Activated gamma-delta T cell (primary cell): Measurements from ENCODE around the gene FAM180A.

ENCODE experiments used
- DNase-seq: peaks from one replicate; lab custom pipeline; 2025; lab: John Stamatoyannopoulos, UW

FAM180A gene

GRCh38 chr7:135771961-135772638, 23.5 kb upstream of the FAM180A start:
- DNase-seq = no peak

- DNase-seq = no peak
Measured at GRCh38 chr7:135771051-135771450, 22.4 kb upstream of the FAM180A start.

GRCh38 chr7:135770139-135770710, 21.6 kb upstream of the FAM180A start:
- DNase-seq = no peak

DNA sequence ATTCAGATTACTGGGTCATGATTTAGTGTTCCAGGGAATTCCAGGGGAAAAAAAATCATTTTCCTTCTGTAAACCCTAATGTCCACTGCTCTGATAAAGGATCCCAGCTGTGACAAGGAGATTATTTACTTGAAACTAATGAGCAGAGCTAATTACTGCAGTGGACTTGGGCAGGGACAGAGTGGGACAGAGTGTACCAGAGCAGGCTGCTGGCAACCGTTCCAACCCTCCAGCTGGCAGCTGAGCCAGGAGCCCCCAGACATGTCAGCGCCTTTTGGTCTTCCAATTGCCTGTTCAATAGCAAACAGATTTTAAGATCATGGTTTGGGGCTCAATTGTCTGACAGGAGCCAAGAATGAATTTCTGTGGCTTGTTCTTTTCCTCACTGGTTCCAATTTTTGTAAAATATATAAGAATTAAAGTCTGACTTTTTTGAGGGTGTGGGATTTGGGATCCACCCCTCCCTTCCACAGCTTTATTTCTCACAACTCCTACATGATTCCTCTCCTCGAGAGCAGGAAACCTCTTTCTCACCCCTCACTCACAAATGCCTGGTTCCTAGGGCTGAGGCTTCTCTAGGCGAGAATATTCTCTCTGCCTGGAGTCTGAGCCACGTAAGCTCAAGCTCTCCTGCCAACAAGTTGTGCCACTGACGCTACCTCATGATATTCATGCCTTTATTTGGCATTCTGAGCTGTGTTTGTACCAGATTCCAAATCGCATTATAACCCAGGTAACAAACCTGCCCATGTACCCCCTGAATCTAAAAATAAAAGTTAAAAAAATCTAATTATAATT, 20.6 kb upstream of the FAM180A start:
- DNase-seq = no peak

DNA sequence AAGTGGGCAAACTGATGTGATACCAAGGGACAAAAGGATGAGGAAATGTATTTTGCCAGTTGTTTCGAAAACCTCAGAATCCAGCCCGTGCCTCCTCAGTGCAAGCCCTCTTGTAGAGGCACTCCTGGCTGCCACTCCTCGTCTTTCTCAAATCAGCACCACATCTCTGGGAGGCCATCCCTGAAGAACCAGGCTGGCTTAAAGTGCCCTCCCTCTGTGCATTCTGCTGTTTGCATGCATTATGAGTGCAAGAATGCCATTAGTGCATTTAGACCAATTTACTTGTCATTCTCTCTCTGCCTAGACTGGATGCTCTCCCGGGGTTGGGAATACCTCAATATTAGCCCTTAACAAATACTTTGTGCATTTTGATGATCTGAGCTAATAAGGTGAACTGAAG, 19.9 kb upstream of the FAM180A start:
- no peak for DNase-seq

GRCh38 chr7:135768064-135768463, 19.5 kb upstream of the FAM180A start:
- DNase-seq = no peak

DNA sequence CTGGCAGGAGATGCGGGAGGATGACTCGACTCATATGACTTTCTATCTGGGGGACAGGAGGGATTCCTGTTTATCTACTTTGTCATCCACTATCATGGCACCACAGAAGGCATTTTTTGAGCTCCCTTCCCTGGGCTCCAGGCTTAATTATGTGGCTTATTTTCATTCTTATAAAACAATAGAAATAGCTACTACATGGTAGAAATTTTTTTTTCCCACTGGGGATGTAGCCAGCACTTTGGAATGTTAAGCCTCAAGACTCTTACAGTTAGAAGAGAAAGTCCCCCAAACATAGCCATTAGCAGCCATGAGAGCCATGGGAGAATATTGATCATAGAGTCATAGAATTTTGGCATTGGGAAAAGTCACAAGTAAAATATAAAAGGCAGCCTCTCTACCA, 14.6 kb upstream of the FAM180A start:
- DNase-seq = no peak

- DNase-seq = no peak
Measured at GRCh38 chr7:135761751-135762488, 13.3 kb upstream of the FAM180A start.

- DNase-seq = no peak
Measured at GRCh38 chr7:135759532-135759931, 10.9 kb upstream of the FAM180A start.

GRCh38 chr7:135758531-135758932, 9.9 kb upstream of the FAM180A start:
- DNase-seq = no peak

- DNase-seq = no peak
Measured at GRCh38 chr7:135757719-135758411, 9.3 kb upstream of the FAM180A start.

GRCh38 chr7:135756191-135756590, 7.6 kb upstream of the FAM180A start:
- DNase-seq = no peak

GRCh38 chr7:135755351-135755753, 6.7 kb upstream of the FAM180A start:
- DNase-seq = no peak

DNA sequence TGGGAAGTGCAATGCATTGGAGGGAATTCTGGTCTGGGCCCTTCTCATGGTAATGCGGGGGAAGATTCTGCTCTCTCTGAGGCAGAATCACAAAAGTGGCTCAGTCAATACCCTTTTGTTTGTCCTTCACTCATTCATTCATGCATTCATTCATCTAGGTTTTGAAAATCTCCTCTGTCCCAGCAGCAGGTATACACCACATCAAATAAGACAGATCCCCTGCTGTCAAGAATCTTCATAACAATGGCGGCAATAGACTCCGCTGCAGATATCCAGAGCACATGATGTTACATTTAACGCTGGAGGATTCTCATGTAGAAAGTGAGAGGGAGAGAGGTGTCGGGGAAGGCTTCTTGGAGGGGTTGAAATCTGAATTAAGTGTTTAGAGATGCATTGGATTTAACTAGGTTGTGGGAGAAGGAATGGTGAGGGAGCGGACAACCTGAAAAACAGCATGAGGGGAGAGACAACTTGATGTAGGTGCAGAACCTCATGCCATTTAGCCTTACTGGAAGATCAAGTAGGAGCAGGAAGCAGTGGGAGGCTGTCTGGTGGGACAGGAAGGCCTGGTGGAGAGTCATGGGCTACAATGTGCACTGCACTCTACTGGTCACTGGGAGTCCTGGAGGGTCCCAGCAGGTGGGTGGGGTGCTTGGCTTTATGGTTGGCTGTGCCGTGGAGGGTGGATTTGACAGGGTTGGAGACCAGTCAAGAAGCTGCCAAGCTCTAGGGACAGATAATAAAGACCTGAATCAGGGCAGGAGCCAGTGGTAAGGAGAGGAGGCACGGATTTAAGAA, 5.2 kb upstream of the FAM180A start:
- DNase-seq = no peak

DNA sequence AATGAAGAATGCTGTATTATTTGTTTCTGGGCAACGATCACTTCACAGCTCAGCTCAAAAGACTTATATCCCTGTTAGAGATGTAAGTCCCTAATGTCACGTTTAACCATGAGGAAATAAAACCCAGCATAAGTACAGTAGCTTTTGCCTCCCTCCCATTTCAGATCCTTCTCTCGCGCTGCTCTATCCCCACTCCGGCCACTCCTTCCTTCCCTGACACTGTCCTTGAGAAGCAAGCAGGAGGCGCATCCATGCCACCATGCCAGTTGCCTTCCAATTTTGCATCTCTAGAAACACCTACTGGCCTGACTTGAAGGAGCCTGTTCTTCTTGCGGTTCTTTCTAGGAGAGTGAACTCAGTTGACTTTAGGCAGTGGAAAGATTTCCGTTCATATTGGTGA, 1.2 kb downstream of the FAM180A start:
- no peak for DNase-seq

- DNase-seq = no peak
Measured at GRCh38 chr7:135745703-135746312, 2.8 kb downstream of the FAM180A start.

DNA sequence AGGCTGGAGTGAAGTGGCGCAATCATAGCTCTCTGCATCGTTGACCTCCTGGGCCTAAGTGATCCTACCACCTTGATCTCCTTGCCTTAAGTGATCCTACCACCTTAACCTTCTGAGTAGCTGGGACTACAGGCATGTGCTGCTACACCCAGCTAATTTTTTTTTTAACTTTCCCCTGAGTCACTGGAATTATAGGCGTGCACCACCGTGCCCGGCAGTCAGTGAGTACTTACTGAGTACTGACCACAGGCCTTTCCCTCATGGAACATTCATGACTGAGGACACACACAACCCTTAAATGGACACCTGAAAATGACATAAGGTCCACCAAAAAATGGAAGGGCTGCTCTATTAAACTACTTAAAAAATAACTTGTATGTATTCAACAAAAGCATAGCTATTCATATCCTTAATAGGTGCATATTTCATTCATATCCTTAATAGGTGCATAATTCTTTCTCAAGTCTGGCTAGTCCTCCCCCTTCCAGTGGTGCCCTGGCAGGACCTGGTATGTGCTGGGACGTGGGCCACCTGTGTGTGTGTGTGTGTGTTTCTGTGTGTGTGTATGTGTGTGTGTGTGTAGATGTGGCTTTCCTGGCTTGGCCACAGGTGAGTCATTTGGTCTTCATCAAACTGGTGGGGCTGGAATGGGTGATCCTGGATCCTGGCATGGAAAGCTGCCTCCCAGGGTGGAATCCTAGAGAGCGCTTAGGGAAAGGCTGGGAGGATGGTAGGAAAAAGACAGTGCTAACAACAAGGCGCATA, 3.5 kb downstream of the FAM180A start:
- no peak for DNase-seq

- no peak for DNase-seq
Measured at GRCh38 chr7:135743907-135744731, 4.5 kb downstream of the FAM180A start.

- DNase-seq = no peak
Measured at GRCh38 chr7:135742371-135742770, 6.2 kb downstream of the FAM180A start.
